ENCODE data around the gene NRXN3.

GRCh38 chr14:79567306-79567705 is 1397.1 kb downstream of the NRXN3 start:
- no peak for TF ChIP-seq POLR2A (IDR thresholded peaks at IDR 0.05)
- TF ChIP-seq CTCF (IDR thresholded peaks at IDR 0.05): no peak
- TF ChIP-seq POLR2AphosphoS5 (IDR thresholded peaks at IDR 0.05): no peak
